Natural killer cell treated with Interleukin-12 subunit alpha and Interleukin-12 subunit beta and Interleukin-15 and Interleukin-18, amount 100 ng/mL, for 72 hours (primary cell): Measurements from ENCODE around the gene ITGAE. TPM values are rescaled to one million over a fixed set of nuclear protein-coding genes. Genes with fewer than 3 reads are reported as not detected.
A peak's percentile ranks its signal among the peaks of the same experiment; 100 is the strongest.
"Not testable (repeated sequence)": the region's sequence is repeated elsewhere in the genome, so short reads cannot be mapped to it uniquely, and the experiment has no call there.

Experiments
- ATAC-seq, 2 donors: fragments of 150-1000 bp; cut with Tn5 transposase in 1 of 2; sonication (Bioruptor Pico), chemical (Tn5 transposase) in 1 of 2; 2 replicates each; pipeline ENCODE4 v1.10.0; 2021
- DNase-seq: peaks from one replicate; pipeline ENCODE4 v3.0.0; 2022; ENCODE audit warnings: low spot score
- H3K27ac Mint-ChIP-seq, 2 donors: 1 replicate in 1 of 2; 2 replicates in 1 of 2; pipeline ENCODE4 v1.8.0; 2022; ENCODE audit warnings: mixed read lengths in 2 of 2, mild to moderate bottlenecking in 1 of 2, moderate library complexity in 1 of 2
- H3K27me3 Mint-ChIP-seq, 2 donors: 1 replicate in 1 of 2; 2 replicates in 1 of 2; pipeline ENCODE4 v1.8.0; 2022; ENCODE audit warnings: mixed read lengths in 2 of 2
- H3K36me3 Mint-ChIP-seq: one replicate; pipeline ENCODE4 v1.8.0; 2022; ENCODE audit warnings: mixed read lengths
- H3K4me1 Mint-ChIP-seq, 2 donors: 1 replicate in 1 of 2; 2 replicates in 1 of 2; pipeline ENCODE4 v1.8.0; 2022; ENCODE audit warnings: low read depth in 2 of 2, mixed read lengths in 2 of 2, mild to moderate bottlenecking in 1 of 2
- H3K4me3 Mint-ChIP-seq: one replicate; pipeline ENCODE4 v1.8.0; 2022; ENCODE audit warnings: mixed read lengths
- H3K9me3 Mint-ChIP-seq: 2 replicates; pipeline ENCODE4 v1.8.0; 2022; ENCODE audit warnings: mixed read lengths
- total RNA-seq, 2 donors: library from RNA; stranded (reverse); gene quantifications; one replicate each; pipeline ENCODE4 v1.2.3, GENCODE V29; 2022

Gene ITGAE
- total RNA-seq, 2 donors from 2014 or later, result 73.9 to 97.8 TPM

DNA sequence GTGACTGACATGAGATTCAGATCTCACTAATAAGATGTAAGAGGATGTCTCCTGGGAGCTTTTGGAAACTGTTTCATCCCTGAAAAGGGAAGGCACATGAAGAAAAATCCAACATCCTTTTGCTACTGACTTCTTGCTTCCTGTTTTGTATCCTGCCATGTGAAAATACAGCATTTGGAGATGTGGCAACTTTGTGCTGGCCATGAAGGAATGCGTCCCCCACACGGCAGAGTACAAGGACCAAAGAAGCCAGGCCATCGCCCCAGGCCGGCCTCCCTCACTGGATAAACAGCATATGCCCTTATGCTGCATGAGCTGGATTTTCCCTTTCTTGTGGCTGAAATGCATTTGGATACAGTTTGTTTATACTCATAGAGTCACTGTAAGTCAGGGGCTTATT, 82.8 kb downstream of the ITGAE start:
- Mint-ChIP-seq H3K4me3 (peak overlapping the region; percentile 66), H3K27ac (peak overlapping the region; percentile 80 to 90), H3K27me3 (no peaks in the 10 kb centered on the region), H3K36me3 (peaks cover 62% of the 10 kb centered on the region), H3K9me3 (no peaks in the 10 kb centered on the region), H3K4me1 (peaks cover 58 to 72% of the 10 kb centered on the region in 2 donors)
- DNase-seq, result no peak
- no peak for ATAC-seq

DNA sequence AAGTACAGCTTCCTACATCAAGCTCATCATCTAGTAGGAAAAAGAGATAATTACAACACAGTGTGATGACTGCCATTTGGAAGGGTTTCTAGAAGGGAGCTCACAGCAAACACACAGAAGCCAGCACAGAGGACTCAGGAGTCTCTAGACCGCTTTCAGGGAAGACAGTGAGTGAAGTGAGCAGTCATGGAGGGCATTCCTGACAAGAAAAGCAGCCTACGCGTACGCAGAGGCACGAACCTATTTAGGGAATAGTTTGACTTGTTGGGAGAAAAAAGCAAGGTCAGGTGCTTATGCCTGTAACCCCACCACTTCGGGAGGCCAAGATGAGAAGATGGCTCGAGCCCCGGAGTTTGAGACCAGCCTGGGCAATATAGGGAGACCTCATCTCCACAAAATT, 85.7 kb downstream of the ITGAE start:
- Mint-ChIP-seq H3K36me3 (peaks cover 57% of the 10 kb centered on the region), H3K9me3 (no peaks in the 10 kb centered on the region), H3K27ac (peak overlapping the region; percentile 80 to 90), H3K4me3 (peak overlapping the region; percentile 61), H3K4me1 (peaks cover 64 to 68% of the 10 kb centered on the region in 2 donors), H3K27me3 (no peaks in the 10 kb centered on the region)
- no peak for DNase-seq
- ATAC-seq, result no peak

DNA sequence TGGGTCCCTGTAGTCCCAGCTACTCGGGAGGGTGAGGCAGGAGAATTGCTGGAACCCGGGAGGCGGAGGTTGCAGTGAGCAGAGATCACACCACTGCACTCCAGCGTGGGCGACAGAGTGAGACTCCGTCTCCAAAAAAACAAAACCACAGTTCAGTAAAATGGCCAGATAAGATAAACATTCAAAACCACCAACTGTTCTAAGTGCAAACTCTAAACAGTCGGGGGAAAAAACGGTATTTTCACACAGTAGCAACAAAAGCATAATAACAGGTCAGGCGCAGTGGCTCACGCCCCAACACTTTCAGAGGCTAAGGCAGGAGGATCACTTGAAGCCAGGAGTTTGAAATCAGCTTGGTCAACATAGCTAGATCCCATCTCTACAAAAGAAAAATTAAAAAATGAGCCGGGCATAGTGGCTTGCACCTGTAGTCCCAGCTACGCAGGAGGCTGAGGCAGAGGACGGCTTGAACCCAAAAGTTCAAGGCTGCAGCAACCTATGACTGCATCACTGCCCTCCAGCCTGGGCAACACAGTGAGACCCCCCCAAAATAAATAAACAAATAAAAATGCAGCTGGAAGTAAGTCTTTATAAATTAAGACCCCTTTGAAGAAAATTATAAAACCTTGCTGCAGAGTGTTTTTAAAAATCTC, 88.1 kb downstream of the ITGAE start:
- DNase-seq, result peak; percentile 87
- peak overlapping the region; percentile 68 for H3K4me3 Mint-ChIP-seq
- no peaks in the 10 kb centered on the region for H3K27me3 Mint-ChIP-seq
- no peaks in the 10 kb centered on the region for H3K9me3 Mint-ChIP-seq
- H3K27ac Mint-ChIP-seq, result peak overlapping the region; percentile 90 to 96
- peaks cover 65% of the 10 kb centered on the region in 2 donors for H3K4me1 Mint-ChIP-seq
- peak; percentile 72 for ATAC-seq
- peaks cover 42% of the 10 kb centered on the region for H3K36me3 Mint-ChIP-seq

DNA sequence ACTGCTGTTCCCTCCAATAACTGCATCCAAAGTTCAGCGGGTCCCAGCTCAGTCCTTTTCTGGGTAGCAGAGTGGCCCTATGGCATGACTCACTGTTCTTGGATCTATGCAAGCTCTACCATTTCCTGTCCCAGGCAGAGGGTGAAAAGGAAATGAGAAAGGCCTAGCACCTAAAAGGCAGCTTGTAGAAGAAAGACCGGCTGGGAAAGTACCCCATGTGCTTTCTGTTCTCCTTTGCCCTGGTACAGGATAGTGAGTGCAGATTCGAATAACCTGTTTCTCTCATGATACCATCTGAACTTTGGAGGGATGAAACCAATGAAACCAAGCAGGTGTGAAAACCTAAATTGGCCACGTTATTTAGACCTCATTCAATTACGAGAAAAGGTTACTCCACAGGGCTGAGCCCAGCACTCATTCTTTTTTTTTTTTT, 90.0 kb downstream of the ITGAE start:
- H3K27me3 Mint-ChIP-seq, result no peaks in the 10 kb centered on the region
- peaks cover 49 to 58% of the 10 kb centered on the region in 2 donors for H3K4me1 Mint-ChIP-seq
- H3K4me3 Mint-ChIP-seq, result peak overlapping the region; percentile 82
- DNase-seq (peak; percentile 92), ATAC-seq (peak; percentile 95)
- no peaks in the 10 kb centered on the region for H3K9me3 Mint-ChIP-seq
- H3K27ac Mint-ChIP-seq, result peak overlapping the region; percentile 90 to 96
- H3K36me3 Mint-ChIP-seq, result peaks cover 24% of the 10 kb centered on the region

DNA sequence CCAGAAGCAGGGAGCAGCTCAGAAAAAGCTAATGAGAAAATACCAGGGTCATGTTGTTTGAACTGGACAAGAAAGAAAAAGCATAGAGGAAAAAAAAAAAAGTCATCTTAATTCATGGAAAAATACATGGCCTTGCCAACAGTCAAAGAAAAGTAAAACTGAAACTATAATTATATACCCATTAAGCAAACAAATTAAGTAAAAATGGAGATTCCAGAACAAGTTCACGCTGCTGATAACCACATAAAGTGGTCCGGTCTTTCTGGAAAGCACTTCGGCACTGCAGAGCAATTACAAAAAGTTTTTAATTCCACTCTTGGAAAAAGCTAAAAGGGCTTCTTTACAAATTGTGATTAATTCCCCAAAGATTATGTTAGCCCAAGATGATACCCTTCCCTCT, 92.6 kb downstream of the ITGAE start:
- H3K9me3 Mint-ChIP-seq, result no peaks in the 10 kb centered on the region
- peak overlapping the region; percentile 65 for H3K4me3 Mint-ChIP-seq
- peak overlapping the region; percentile 90 to 96 for H3K27ac Mint-ChIP-seq
- DNase-seq (no peak), ATAC-seq (no peak)
- peaks cover 60 to 71% of the 10 kb centered on the region in 2 donors for H3K4me1 Mint-ChIP-seq
- no peaks in the 10 kb centered on the region for H3K27me3 Mint-ChIP-seq
- H3K36me3 Mint-ChIP-seq, result peaks cover 18% of the 10 kb centered on the region

DNA sequence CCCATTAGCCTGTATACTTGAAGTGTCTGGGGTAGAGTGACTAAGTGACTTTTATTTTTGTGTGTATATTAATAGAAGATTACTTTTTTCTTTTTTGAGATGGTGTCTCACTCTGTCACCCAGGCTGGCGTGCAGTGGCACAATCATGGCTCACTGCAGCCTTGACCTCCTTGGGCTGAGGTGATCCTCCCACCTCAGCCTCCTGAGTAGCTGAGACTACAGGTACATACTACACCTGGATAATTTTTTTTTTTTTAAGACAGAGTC, 95.3 kb downstream of the ITGAE start:
- DNase-seq, H3K27me3 Mint-ChIP-seq, H3K9me3 Mint-ChIP-seq, ATAC-seq: not testable (repeated sequence)
- peak overlapping the region; percentile 86 to 93 for H3K27ac Mint-ChIP-seq
- peak overlapping the region; percentile 77 for H3K4me3 Mint-ChIP-seq
- peaks cover 55 to 68% of the 10 kb centered on the region in 2 donors for H3K4me1 Mint-ChIP-seq
- H3K36me3 Mint-ChIP-seq, result peaks cover 20% of the 10 kb centered on the region

DNA sequence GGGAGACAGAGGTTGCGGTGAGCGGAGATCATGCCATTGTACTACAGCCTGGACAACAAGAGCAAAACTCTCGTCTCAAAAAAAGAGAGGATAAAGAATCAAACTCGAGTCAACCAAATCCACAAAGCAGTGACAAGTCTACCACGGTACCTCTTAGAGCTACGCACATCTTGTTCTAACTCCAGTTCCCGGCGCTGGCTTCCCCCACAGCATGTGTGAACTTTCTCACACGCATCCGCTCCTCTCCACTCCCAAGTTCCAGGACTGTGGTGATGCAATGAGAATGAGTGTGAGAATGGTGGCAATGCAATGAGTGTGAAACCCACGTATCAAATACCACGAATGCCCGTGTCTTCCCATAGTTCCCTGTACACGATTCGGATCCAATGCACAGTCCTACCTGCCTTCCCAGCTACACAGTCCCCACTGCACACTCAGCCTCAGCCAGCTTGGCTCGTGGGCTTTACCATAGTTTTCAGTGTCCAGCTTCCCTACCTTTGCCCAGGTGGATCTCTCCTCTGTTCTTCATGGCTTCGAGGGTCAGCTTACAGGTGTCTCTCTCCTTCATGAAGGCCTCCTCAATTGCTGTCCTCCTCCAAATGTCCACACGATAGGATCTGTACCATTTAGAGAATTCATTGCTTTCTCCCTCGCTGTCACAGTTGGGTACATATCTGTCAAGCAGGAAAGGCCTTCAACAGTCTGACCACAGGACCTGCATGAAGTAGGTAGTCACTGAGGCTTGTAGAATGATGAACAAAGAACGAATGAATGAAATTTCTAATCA, 95.9 kb downstream of the ITGAE start:
- H3K27ac Mint-ChIP-seq, result peak overlapping the region; percentile 86 to 93
- peak overlapping the region; percentile 77 for H3K4me3 Mint-ChIP-seq
- peaks cover 20% of the 10 kb centered on the region for H3K36me3 Mint-ChIP-seq

DNA sequence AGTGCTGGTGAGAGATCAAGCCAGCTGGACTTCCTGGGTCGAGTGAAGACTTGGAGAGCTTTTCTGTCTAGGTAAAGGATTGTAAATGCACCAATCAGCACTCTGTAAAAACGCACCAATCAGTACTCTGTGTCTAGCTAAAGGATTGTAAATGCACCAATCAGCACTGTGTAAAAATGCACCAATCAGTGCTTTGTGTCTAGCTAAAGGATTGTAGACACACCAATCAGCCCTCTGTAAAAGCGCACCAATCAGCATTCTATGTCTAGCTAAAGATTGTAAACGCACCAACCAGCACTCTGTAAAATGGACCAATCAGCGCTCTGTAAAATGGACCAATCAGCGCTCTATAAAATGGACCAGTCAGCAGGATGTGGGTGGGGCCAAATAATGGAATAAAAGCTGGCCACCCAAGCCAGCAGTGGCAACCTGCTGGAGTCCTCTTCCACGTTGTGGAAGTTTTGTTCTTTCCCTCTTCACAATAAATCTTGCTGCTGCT, 98.9 kb downstream of the ITGAE start:
- not testable (repeated sequence) for ATAC-seq, H3K9me3 Mint-ChIP-seq, DNase-seq, H3K27me3 Mint-ChIP-seq
- Mint-ChIP-seq H3K4me1 (peaks cover 52 to 67% of the 10 kb centered on the region in 2 donors), H3K4me3 (peak overlapping the region; percentile 48), H3K27ac (peak overlapping the region; percentile 86 to 93), H3K36me3 (peaks cover 26% of the 10 kb centered on the region)

More for the DNA sequence above, 95.9 kb downstream of the ITGAE start:
- Mint-ChIP-seq H3K9me3 (peaks cover 3% of the 10 kb centered on the region), H3K4me1 (peaks cover 55 to 67% of the 10 kb centered on the region in 2 donors), H3K27me3 (no peaks in the 10 kb centered on the region)
- peak; percentile 85 for DNase-seq
- ATAC-seq, result peak; percentile 73 to 81

DNA sequence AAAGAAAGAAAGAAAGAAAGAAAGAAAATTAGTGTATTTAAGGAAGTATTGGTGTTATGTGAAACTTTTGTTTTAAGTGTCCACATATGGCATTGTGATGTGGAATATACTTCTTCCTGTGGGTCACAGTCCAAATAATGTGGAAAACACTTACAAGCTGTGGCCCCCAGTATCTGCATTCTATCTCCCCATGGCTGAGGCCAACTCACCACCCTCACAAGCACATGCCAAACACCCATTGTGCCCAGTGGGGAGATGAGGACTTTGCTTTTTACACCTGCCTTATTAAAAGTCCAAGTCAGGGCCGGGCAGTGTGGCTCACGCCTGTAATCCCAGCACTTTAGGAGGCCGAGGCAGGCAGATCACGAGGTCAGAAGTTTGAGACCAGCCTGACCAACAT, 101.0 kb downstream of the ITGAE start:
- DNase-seq (no peak), ATAC-seq (no peak)
- Mint-ChIP-seq H3K9me3 (peaks cover 3% of the 10 kb centered on the region), H3K27ac (peak overlapping the region; percentile 66 to 93), H3K4me1 (peaks cover 49 to 53% of the 10 kb centered on the region in 2 donors), H3K36me3 (peaks cover 23% of the 10 kb centered on the region), H3K4me3 (peak overlapping the region; percentile 48), H3K27me3 (no peaks in the 10 kb centered on the region)

DNA sequence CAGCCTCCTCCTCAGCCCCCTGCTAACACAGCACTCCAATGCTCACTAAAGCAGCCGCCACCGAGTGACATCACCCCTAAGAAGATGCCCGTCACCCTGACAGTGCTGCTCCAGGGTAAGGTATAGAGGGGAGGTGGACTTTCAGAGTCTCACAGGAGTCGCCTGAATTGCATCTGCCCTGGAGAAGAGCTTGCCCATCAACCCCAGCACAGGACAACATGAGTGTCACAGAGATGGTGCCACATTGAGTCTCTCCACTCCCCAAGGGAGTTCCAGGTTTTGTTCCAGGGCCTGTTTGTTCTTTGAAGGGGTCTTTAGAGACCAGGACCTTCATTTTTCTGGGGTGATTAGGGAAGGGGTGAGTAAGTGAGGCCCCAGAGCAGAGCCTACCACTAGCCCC, 102.8 kb downstream of the ITGAE start:
- Mint-ChIP-seq H3K27me3 (no peaks in the 10 kb centered on the region), H3K9me3 (peaks cover 3% of the 10 kb centered on the region), H3K4me1 (peaks cover 43 to 48% of the 10 kb centered on the region in 2 donors), H3K36me3 (peaks cover 36% of the 10 kb centered on the region), H3K27ac (peak overlapping the region; percentile 64 to 93), H3K4me3 (peak overlapping the region; percentile 63)
- ATAC-seq (no peak), DNase-seq (peak; percentile 29)

DNA sequence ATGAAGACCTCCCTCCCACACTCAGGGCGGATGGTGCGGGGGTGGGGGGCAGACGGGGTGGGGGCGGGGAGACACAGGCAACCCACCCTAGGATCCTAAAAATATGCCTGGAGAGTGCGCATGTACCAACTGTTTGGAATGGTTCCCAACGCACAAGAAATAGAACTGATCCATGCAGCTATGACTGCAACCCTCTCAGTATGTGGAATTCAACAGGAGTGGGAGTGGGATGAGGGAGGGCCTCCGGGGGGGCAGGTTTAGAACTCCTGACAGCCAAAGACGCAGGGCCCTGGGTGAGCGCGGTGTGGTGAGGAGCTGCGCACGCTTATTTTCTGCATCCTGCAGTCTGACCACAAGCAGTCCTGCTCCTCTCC, 103.9 kb downstream of the ITGAE start:
- ATAC-seq (no peak), DNase-seq (no peak)
- Mint-ChIP-seq H3K4me1 (peaks cover 34 to 46% of the 10 kb centered on the region in 2 donors), H3K27me3 (no peaks in the 10 kb centered on the region), H3K36me3 (peaks cover 34% of the 10 kb centered on the region), H3K4me3 (peak overlapping the region; percentile 63), H3K9me3 (no peaks in the 10 kb centered on the region), H3K27ac (peak overlapping the region; percentile 64 to 93)

DNA sequence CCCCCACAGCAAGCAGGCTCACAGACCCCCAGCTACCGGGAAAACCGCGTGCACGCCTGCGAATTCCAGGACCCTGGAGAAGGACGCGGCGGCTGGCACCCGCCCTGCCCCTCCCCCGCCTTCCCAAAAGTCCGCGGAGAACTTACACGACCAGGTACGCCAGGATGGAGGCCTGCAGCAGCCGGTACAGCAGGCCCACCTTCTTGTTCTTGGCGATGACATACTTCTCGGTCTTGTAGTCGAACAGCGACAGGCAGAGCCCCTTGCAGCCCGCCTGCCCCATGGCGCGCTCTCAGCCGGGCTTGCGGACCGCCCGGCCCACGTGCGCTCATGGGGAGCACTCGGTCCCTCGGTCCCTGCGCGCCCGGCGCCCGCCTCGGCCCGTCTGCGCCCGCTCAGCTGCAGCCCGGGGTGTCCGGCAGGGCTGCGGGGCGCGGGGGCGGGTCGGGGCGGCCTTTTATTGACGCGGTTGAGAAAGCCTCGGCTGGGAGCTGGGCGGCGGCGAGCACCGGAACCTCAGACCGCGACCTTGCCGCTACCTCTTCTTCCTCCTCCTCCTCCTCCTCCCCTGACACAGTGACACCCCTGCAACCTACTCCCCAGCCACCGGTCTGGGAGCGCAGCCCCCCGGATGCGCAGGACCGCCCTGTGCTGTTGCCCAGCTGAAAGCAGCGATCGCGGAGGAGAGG, 105.1 kb downstream of the ITGAE start, which contains the start of gene P2RX5:
P2RX5 (minus strand) TSS at position 433 of the 689 bp plus-strand sequence; CDS start at position 283, 150 bp downstream.
- Mint-ChIP-seq H3K9me3 (no peaks in the 10 kb centered on the region), H3K4me1 (peaks cover 33 to 48% of the 10 kb centered on the region in 2 donors), H3K4me3 (peak within 1 kb of the TSS; percentile 95), H3K27me3 (no peaks in the 10 kb centered on the region), H3K36me3 (peaks cover 34% of the 10 kb centered on the region), H3K27ac (peak within 1 kb of the TSS; percentile 90 to 93)
- ATAC-seq, result peak; percentile 80 to 85
- DNase-seq, result peak; percentile 91

DNA sequence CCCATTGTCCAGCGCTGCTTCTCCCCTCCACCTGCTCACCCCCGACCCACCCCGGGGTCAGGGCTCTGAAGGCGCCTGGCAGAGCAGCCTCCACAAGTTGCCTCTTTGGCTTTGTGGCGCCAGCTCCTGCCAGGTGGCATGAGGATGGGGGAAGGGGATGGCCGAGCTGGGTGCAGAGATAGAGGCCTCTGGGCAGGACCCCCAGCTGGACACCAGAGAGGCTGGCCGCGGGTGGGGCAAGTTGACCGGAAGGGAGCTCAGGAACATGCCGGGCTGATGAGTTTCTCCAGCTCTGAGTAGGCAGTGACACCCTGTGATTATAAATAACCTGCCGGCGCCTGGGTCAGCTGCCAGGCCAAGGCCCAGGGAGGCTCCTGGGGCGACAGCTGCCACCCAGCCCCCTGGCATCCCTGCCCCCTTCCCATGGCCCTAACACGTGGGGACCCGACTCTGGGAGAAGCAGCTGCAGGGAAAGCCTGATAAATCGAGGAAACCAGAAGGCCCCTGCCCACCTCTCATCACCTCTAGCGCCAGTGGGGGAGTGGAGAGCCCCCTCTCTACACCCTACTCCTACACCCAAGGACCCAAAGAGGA, 105.8 kb downstream of the ITGAE start:
- Mint-ChIP-seq H3K4me3 (peak overlapping the region; percentile 95), H3K27ac (peak overlapping the region; percentile 90 to 93), H3K27me3 (no peaks in the 10 kb centered on the region), H3K4me1 (peaks cover 34 to 47% of the 10 kb centered on the region in 2 donors), H3K9me3 (no peaks in the 10 kb centered on the region), H3K36me3 (peaks cover 31% of the 10 kb centered on the region)
- ATAC-seq, result peak; percentile 1 to 4
- DNase-seq, result no peak
